GM10266 (cell line): ENCODE data around the gene C1orf198.

Experiments used
- DNase-seq: peaks from one replicate; pipeline ENCODE4 v3.0.0; 2012; ENCODE audit errors: extremely low spot score
- CTCF ChIP-seq: IDR thresholded peaks from 2 replicates; pipeline ENCODE4 v1.5.1; 2012; ENCODE audit warnings: mild to moderate bottlenecking, low read depth; ENCODE audit not compliant: control insufficient read depth, insufficient read depth; ENCODE audit errors: missing control alignments

Gene C1orf198

GRCh38 chr1:230825761-230826160 lies 42.6 kb downstream of the C1orf198 start:
- DNase-seq: no peak
- TF ChIP-seq CTCF: no peak

GRCh38 chr1:230824919-230825721 lies 43.2 kb downstream of the C1orf198 start:
- DNase-seq: no peak
- TF ChIP-seq CTCF: no peak

GRCh38 chr1:230824551-230824918 lies 43.8 kb downstream of the C1orf198 start:
- TF ChIP-seq CTCF: no peak
- DNase-seq: no peak

- TF ChIP-seq CTCF: no peak
- no peak for DNase-seq
These were observed 44.4 kb downstream of the C1orf198 start for GRCh38 chr1:230823931-230824381.

- no peak for DNase-seq
- TF ChIP-seq CTCF: no peak
These were observed 44.9 kb downstream of the C1orf198 start for GRCh38 chr1:230823426-230823825.

GRCh38 chr1:230822092-230822581 lies 46.2 kb downstream of the C1orf198 start:
- no peak for TF ChIP-seq CTCF
- DNase-seq: no peak

GRCh38 chr1:230821346-230821745 lies 47.0 kb downstream of the C1orf198 start:
- TF ChIP-seq CTCF: no peak
- no peak for DNase-seq
